ENCODE results near the gene TMEM235. TPM values are rescaled to one million over a fixed set of nuclear protein-coding genes. Genes with fewer than 3 reads are reported as not detected.
A peak's percentile ranks its signal among the peaks of the same experiment; 100 is the strongest.

TMEM235 gene
- total RNA-seq, 1 experiment from 2014 or later = not detected

- peak; percentile 83 for DNase-seq (ENCODE audit: unreplicated experiment)
- Mint-ChIP-seq H3K36me3 (ENCODE audit: insufficient read depth, unreplicated experiment) (no peaks in the 10 kb centered on the region), H3K4me3 (ENCODE audit: unreplicated experiment) (no peak overlapping the region), H3K9me3 (ENCODE audit: unreplicated experiment) (peaks cover 7% of the 10 kb centered on the region), H3K27ac (ENCODE audit: low read depth, unreplicated experiment) (no peak overlapping the region), H3K27me3 (ENCODE audit: insufficient read depth, unreplicated experiment) (no peaks in the 10 kb centered on the region), H3K4me1 (ENCODE audit: insufficient read depth, unreplicated experiment) (peaks cover 12% of the 10 kb centered on the region)
- intact Hi-C loops (cut with micrococcal nuclease) = loop anchor here (1.0 kb wide), 2 partner anchors 139 to 171 kb away; no protein-coding TSS in a partner anchor
- BruUV-seq (replicated peaks) = no TSS peak
- ChIA-PET CTCF (interaction anchor here (0.6 to 5.0 kb wide), 48 partner anchors 10 to 1022 kb away, joined by 3 to 54 read pairs (median 4); partner anchors contain the start of gene TMC8), POLR2A (interaction anchor here (0.5 to 1.0 kb wide), 3 partner anchors 101 to 486 kb away, joined by 3 to 5 read pairs (median 4); no protein-coding TSS in a partner anchor)
- peak; percentile 98 for TF ChIP-seq CTCF (IDR thresholded peaks at IDR 0.05; ENCODE audit: unreplicated experiment)
These were observed 19.7 kb downstream of the TMEM235 start for GRCh38 chr17:78250891-78251772.

GRCh38 chr17:78251773-78252103 lies 20.3 kb downstream of the TMEM235 start:
- no peak overlapping the region for H3K4me3 Mint-ChIP-seq (ENCODE audit: unreplicated experiment)
- no peak overlapping the region for H3K27ac Mint-ChIP-seq (ENCODE audit: low read depth, unreplicated experiment)
- BruUV-seq (replicated peaks) = no TSS peak
- intact Hi-C loops (cut with micrococcal nuclease) = loop anchor here (1.0 kb wide), 2 partner anchors 139 to 171 kb away; no protein-coding TSS in a partner anchor
- no peak for TF ChIP-seq CTCF (IDR thresholded peaks at IDR 0.05; ENCODE audit: unreplicated experiment)
- DNase-seq (ENCODE audit: unreplicated experiment) = no peak
- POLR2A ChIA-PET = interaction anchor here (0.6 to 1.0 kb wide), 2 partner anchors 100 to 170 kb away, joined by 3 to 5 read pairs; no protein-coding TSS in a partner anchor
- H3K36me3 Mint-ChIP-seq (ENCODE audit: insufficient read depth, unreplicated experiment) = no peaks in the 10 kb centered on the region
- H3K4me1 Mint-ChIP-seq (ENCODE audit: insufficient read depth, unreplicated experiment) = peaks cover 12% of the 10 kb centered on the region
- H3K9me3 Mint-ChIP-seq (ENCODE audit: unreplicated experiment) = peaks cover 7% of the 10 kb centered on the region
- CTCF ChIA-PET = interaction anchor here (0.6 to 5.0 kb wide), 31 partner anchors 9 to 1022 kb away, joined by 3 to 54 read pairs (median 4); partner anchors contain the start of gene TMC8
- no peaks in the 10 kb centered on the region for H3K27me3 Mint-ChIP-seq (ENCODE audit: insufficient read depth, unreplicated experiment)

- Mint-ChIP-seq H3K27ac (ENCODE audit: low read depth, unreplicated experiment) (no peak overlapping the region), H3K9me3 (ENCODE audit: unreplicated experiment) (peaks cover 7% of the 10 kb centered on the region), H3K4me3 (ENCODE audit: unreplicated experiment) (no peak overlapping the region), H3K27me3 (ENCODE audit: insufficient read depth, unreplicated experiment) (no peaks in the 10 kb centered on the region), H3K36me3 (ENCODE audit: insufficient read depth, unreplicated experiment) (no peaks in the 10 kb centered on the region), H3K4me1 (ENCODE audit: insufficient read depth, unreplicated experiment) (peaks cover 12% of the 10 kb centered on the region)
- BruUV-seq (replicated peaks) = no TSS peak
- CTCF ChIA-PET = interaction anchor here (0.6 to 5.0 kb wide), 7 partner anchors 29 to 655 kb away, joined by 3 to 54 read pairs (median 4); no protein-coding TSS in a partner anchor
- TF ChIP-seq CTCF (IDR thresholded peaks at IDR 0.05; ENCODE audit: unreplicated experiment) = no peak
- POLR2A ChIA-PET = interaction anchor here (1.0 kb wide), 1 partner anchor 170 kb away, joined by 5 read pairs; no protein-coding TSS in a partner anchor
- intact Hi-C loops (cut with micrococcal nuclease) = no loop called here
- DNase-seq (ENCODE audit: unreplicated experiment) = no peak
These were observed 20.7 kb downstream of the TMEM235 start for GRCh38 chr17:78252111-78252634.
